ENCODE data around the gene ASPG. TPM values are rescaled to one million over a fixed set of nuclear protein-coding genes. Genes with fewer than 3 reads are reported as not detected.
"Not testable (repeated sequence)": the region's sequence is repeated elsewhere in the genome, so short reads cannot be mapped to it uniquely, and the experiment has no call there.

ASPG gene
- total RNA-seq, 3 donors from 2014 or later (not counting 1 experiment from before 2014, with no cell fraction given), result not detected

- Histone ChIP-seq H3K4me1 (ENCODE audit: control insufficient read depth, insufficient read depth, low read length) (no peaks in the 10 kb centered on the region), H3K27me3 (ENCODE audit: control insufficient read depth, insufficient read depth, low read length) (no peaks in the 10 kb centered on the region), H3K9me3 (ENCODE audit: control insufficient read depth, insufficient read depth, low read length) (no peaks in the 10 kb centered on the region), H3K4me3 (ENCODE audit: low read length) (no peak overlapping the region), H3K27ac (ENCODE audit: low read length) (no peak overlapping the region), H3K36me3 (ENCODE audit: control insufficient read depth, insufficient read depth, low read length) (no peaks in the 10 kb centered on the region)
- Mint-ChIP-seq H3K36me3 (no peaks in the 10 kb centered on the region), H3K9me3 (no peaks in the 10 kb centered on the region), H3K27ac (no peak overlapping the region), H3K27me3 (ENCODE audit: low read depth in 2 of 2) (no peaks in the 10 kb centered on the region), H3K4me1 (no peaks in the 10 kb centered on the region), H3K4me3 (no peak overlapping the region)
- DNase-seq (no peak), ATAC-seq (no peak)
- TF ChIP-seq, protein P1, sequence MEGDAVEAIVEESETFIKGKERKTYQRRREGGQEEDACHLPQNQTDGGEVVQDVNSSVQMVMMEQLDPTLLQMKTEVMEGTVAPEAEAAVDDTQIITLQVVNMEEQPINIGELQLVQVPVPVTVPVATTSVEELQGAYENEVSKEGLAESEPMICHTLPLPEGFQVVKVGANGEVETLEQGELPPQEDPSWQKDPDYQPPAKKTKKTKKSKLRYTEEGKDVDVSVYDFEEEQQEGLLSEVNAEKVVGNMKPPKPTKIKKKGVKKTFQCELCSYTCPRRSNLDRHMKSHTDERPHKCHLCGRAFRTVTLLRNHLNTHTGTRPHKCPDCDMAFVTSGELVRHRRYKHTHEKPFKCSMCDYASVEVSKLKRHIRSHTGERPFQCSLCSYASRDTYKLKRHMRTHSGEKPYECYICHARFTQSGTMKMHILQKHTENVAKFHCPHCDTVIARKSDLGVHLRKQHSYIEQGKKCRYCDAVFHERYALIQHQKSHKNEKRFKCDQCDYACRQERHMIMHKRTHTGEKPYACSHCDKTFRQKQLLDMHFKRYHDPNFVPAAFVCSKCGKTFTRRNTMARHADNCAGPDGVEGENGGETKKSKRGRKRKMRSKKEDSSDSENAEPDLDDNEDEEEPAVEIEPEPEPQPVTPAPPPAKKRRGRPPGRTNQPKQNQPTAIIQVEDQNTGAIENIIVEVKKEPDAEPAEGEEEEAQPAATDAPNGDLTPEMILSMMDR (IDR thresholded peaks at IDR 0.05), result no peak
- 92% methylated on average over 14 of the region's 14 CpGs for WGBS (ENCODE audit: insufficient coverage)
- intact Hi-C loops (cut with micrococcal nuclease), result no loop called here
Observed at GRCh38 chr14:104152246-104152575, 66.7 kb downstream of the ASPG start.

- Histone ChIP-seq H3K4me1 (ENCODE audit: control insufficient read depth, insufficient read depth, low read length) (no peaks in the 10 kb centered on the region), H3K9me3 (ENCODE audit: control insufficient read depth, insufficient read depth, low read length) (no peaks in the 10 kb centered on the region), H3K27ac (ENCODE audit: low read length) (no peak overlapping the region), H3K4me3 (ENCODE audit: low read length) (no peak overlapping the region), H3K27me3 (ENCODE audit: control insufficient read depth, insufficient read depth, low read length) (no peaks in the 10 kb centered on the region), H3K36me3 (ENCODE audit: control insufficient read depth, insufficient read depth, low read length) (no peaks in the 10 kb centered on the region)
- H3K4me3 Mint-ChIP-seq, result no peak overlapping the region
- WGBS (ENCODE audit: insufficient coverage), result 89% methylated on average over 21 of the region's 21 CpGs
- H3K27ac Mint-ChIP-seq, result no peak overlapping the region
- DNase-seq (no peak), ATAC-seq (no peak)
- no peaks in the 10 kb centered on the region for H3K9me3 Mint-ChIP-seq
- H3K27me3 Mint-ChIP-seq (ENCODE audit: low read depth in 2 of 2), result no peaks in the 10 kb centered on the region
- H3K4me1 Mint-ChIP-seq, result no peaks in the 10 kb centered on the region
- no peaks in the 10 kb centered on the region for H3K36me3 Mint-ChIP-seq
- intact Hi-C loops (cut with micrococcal nuclease), result no loop called here
- TF ChIP-seq, protein P1 (IDR thresholded peaks at IDR 0.05), result no peak
Observed at GRCh38 chr14:104152686-104153393, 67.3 kb downstream of the ASPG start.

GRCh38 chr14:104153394-104153755 lies 67.9 kb downstream of the ASPG start:
- H3K27me3 ChIP-seq (ENCODE audit: control insufficient read depth, insufficient read depth, low read length); H3K9me3 Mint-ChIP-seq; intact Hi-C loops (cut with micrococcal nuclease); H3K36me3 Mint-ChIP-seq; H3K36me3 ChIP-seq (ENCODE audit: control insufficient read depth, insufficient read depth, low read length); H3K9me3 ChIP-seq (ENCODE audit: control insufficient read depth, insufficient read depth, low read length); H3K4me1 Mint-ChIP-seq; H3K27me3 Mint-ChIP-seq (ENCODE audit: low read depth in 2 of 2); H3K4me1 ChIP-seq (ENCODE audit: control insufficient read depth, insufficient read depth, low read length); DNase-seq; H3K4me3 ChIP-seq (ENCODE audit: low read length); H3K4me3 Mint-ChIP-seq; ATAC-seq; H3K27ac ChIP-seq (ENCODE audit: low read length); H3K27ac Mint-ChIP-seq: not testable (repeated sequence)
- 49% methylated on average over 6 of the region's 7 CpGs for WGBS (ENCODE audit: insufficient coverage)

DNA sequence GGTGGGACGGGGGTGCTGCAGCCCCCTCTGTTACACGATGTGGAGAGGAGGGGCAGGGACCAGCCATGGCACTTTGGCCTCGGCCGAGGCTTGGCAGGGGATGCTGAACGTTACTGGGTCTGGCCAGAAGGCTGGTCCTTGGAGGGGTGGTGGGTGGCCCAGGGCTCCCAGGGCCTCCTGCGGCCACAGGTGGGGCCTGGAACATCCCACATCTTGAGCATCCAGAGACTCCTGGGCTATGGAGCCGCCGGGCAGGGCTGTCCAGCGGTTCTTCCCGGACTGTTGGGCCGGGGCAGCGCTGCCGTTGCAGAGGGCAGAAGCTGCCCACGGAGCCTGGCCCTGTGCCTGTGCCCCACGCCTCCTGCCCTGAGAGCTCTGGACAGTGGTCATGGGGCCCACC lies 68.7 kb downstream of the ASPG start:
- TF ChIP-seq, protein P1 (IDR thresholded peaks at IDR 0.05), result no peak
- Histone ChIP-seq H3K36me3 (ENCODE audit: control insufficient read depth, insufficient read depth, low read length) (no peaks in the 10 kb centered on the region), H3K9me3 (ENCODE audit: control insufficient read depth, insufficient read depth, low read length) (no peaks in the 10 kb centered on the region), H3K4me3 (ENCODE audit: low read length) (no peak overlapping the region), H3K27ac (ENCODE audit: low read length) (no peak overlapping the region), H3K27me3 (ENCODE audit: control insufficient read depth, insufficient read depth, low read length) (no peaks in the 10 kb centered on the region), H3K4me1 (ENCODE audit: control insufficient read depth, insufficient read depth, low read length) (no peaks in the 10 kb centered on the region)
- ATAC-seq, result no peak
- Mint-ChIP-seq H3K27me3 (ENCODE audit: low read depth in 2 of 2) (no peaks in the 10 kb centered on the region), H3K4me1 (no peaks in the 10 kb centered on the region), H3K36me3 (no peaks in the 10 kb centered on the region), H3K4me3 (no peak overlapping the region), H3K9me3 (no peaks in the 10 kb centered on the region), H3K27ac (no peak overlapping the region)
- DNase-seq, result no peak
- intact Hi-C loops (cut with micrococcal nuclease), result no loop called here
- 85% methylated on average over 15 of the region's 15 CpGs for WGBS (ENCODE audit: insufficient coverage)
